COR-L47 (cell line): Measurements from ENCODE around the gene USP15.

ENCODE experiments used
- DNase-seq: peaks from one replicate; lab custom pipeline; 2025; lab: John Stamatoyannopoulos, UW

Gene USP15

GRCh38 chr12:62258231-62258630 lies 2.0 kb upstream of the USP15 start:
- DNase-seq, result no peak

- DNase-seq, result peak; percentile 17
These were observed 1.1 kb upstream of the USP15 start for GRCh38 chr12:62258941-62259630.

- DNase-seq, result peak; percentile 63
These were observed 592 bp upstream of the USP15 start for GRCh38 chr12:62259631-62259992.

GRCh38 chr12:62260733-62261683 lies 804 bp downstream of the USP15 start:
- peak; percentile 5 for DNase-seq

GRCh38 chr12:62261876-62262517 lies 1.8 kb downstream of the USP15 start:
- DNase-seq, result no peak

- DNase-seq, result no peak
These were observed 3.0 kb downstream of the USP15 start for GRCh38 chr12:62263232-62263631.

GRCh38 chr12:62263966-62264365 lies 3.8 kb downstream of the USP15 start:
- no peak for DNase-seq

GRCh38 chr12:62264706-62265105 lies 4.5 kb downstream of the USP15 start:
- DNase-seq, result no peak

- DNase-seq, result no peak
These were observed 5.3 kb downstream of the USP15 start for GRCh38 chr12:62265511-62265910.

GRCh38 chr12:62267026-62267425 lies 6.8 kb downstream of the USP15 start:
- DNase-seq, result no peak

- DNase-seq, result no peak
These were observed 7.3 kb downstream of the USP15 start for GRCh38 chr12:62267480-62267879.

- no peak for DNase-seq
These were observed 8.8 kb downstream of the USP15 start for GRCh38 chr12:62268956-62269355.

- DNase-seq, result no peak
These were observed 9.4 kb downstream of the USP15 start for GRCh38 chr12:62269464-62270228.

GRCh38 chr12:62270384-62270783 lies 10.2 kb downstream of the USP15 start:
- DNase-seq, result no peak

GRCh38 chr12:62270872-62271271 lies 10.7 kb downstream of the USP15 start:
- no peak for DNase-seq

GRCh38 chr12:62272936-62273552 lies 12.8 kb downstream of the USP15 start:
- no peak for DNase-seq

GRCh38 chr12:62273724-62274380 lies 13.6 kb downstream of the USP15 start:
- DNase-seq, result no peak

- DNase-seq, result no peak
These were observed 17.8 kb downstream of the USP15 start for GRCh38 chr12:62278022-62278421.

- DNase-seq, result no peak
These were observed 18.9 kb downstream of the USP15 start for GRCh38 chr12:62279058-62279457.

- DNase-seq, result no peak
These were observed 19.8 kb downstream of the USP15 start for GRCh38 chr12:62279961-62280360.
